HEK293 (cell line): ENCODE results near the gene TBC1D12.

Experiments used
- CTCF ChIA-PET: fragments of 350-600 bp; formaldehyde crosslinking; extraction: SDS; loops from one replicate; lab custom pipeline; 2021; ENCODE audit warnings: antibody characterized with exemption; lab: Yijun Ruan, JAX
- POLR2A ChIA-PET: fragments of 300-600 bp; formaldehyde crosslinking; extraction: SDS; loops from one replicate; lab custom pipeline; 2020; ENCODE audit warnings: antibody characterized with exemption, inconsistent platforms; lab: Yijun Ruan, JAX
- H3K27ac ChIP-seq: fragments of 200-500 bp; sonication (Bioruptor generic); 2 replicates; pipeline ENCODE4 v1.5.1; 2014; ENCODE audit warnings: low read depth, low read length, control low read depth, inconsistent platforms; ENCODE audit errors: extremely low read depth
- H3K36me3 ChIP-seq, 2 experiments: fragments of 200-500 bp in 1 of 2; sonication (Bioruptor generic) in 1 of 2; 1 replicate in 1 of 2; 2 replicates in 1 of 2; pipeline ENCODE4 v1.5.1; 2014 to 2017; ENCODE audit warnings: inconsistent platforms in 2 of 2, low read length in 2 of 2; ENCODE audit not compliant: control insufficient read depth in 2 of 2, insufficient read depth in 1 of 2
- H3K4me1 ChIP-seq: fragments of 200-500 bp; sonication (Bioruptor generic); 2 replicates; pipeline ENCODE4 v1.5.1; 2014; ENCODE audit warnings: mild to moderate bottlenecking, low read length, inconsistent platforms; ENCODE audit not compliant: control insufficient read depth, insufficient read depth
- H3K4me3 ChIP-seq: 2 replicates; pipeline ENCODE4 v1.5.1; 2011; ENCODE audit warnings: low read depth, mild to moderate bottlenecking, control low read depth, low read length, moderate library complexity
- H3K9me3 ChIP-seq: fragments of 200-500 bp; sonication (Bioruptor generic); 2 replicates; pipeline ENCODE4 v1.5.1; 2014; ENCODE audit warnings: low read depth, low read length, inconsistent platforms; ENCODE audit not compliant: control insufficient read depth, insufficient read depth
- ELK4 ChIP-seq: IDR thresholded peaks from 2 replicates; pipeline ENCODE4 v1.6.1; 2011; ENCODE audit warnings: mild to moderate bottlenecking, low read depth, low read length, borderline replicate concordance
- HIC1 ChIP-seq: fragments of 450-650 bp; formaldehyde crosslinking; IDR thresholded peaks from 2 replicates; pipeline ENCODE4 v1.5.1; 2016; ENCODE audit warnings: missing biosample characterization, missing genetic modification characterization
- OVOL3 ChIP-seq: fragments of 450-650 bp; formaldehyde crosslinking; IDR thresholded peaks from 2 replicates; pipeline ENCODE4 v1.5.1; 2016; ENCODE audit warnings: missing biosample characterization, missing genetic modification characterization
- PRDM1 ChIP-seq: fragments of 450-650 bp; formaldehyde crosslinking; IDR thresholded peaks from 2 replicates; pipeline ENCODE4; 2016; ENCODE audit warnings: missing biosample characterization, missing genetic modification characterization
- ZFP69B ChIP-seq: fragments of 450-650 bp; formaldehyde crosslinking; IDR thresholded peaks from 2 replicates; pipeline ENCODE4 v1.5.1; 2016; ENCODE audit warnings: missing biosample characterization, missing genetic modification characterization
- ZNF174 ChIP-seq: fragments of 450-650 bp; formaldehyde crosslinking; IDR thresholded peaks from 2 replicates; pipeline ENCODE4 v1.5.0; 2017; ENCODE audit warnings: missing biosample characterization, mild to moderate bottlenecking, missing genetic modification characterization
- ZNF280C ChIP-seq: fragments of 450-650 bp; formaldehyde crosslinking; IDR thresholded peaks from 2 replicates; pipeline ENCODE4 v1.5.1; 2016; ENCODE audit warnings: missing biosample characterization, missing genetic modification characterization
- ZNF280D ChIP-seq: fragments of 450-650 bp; formaldehyde crosslinking; IDR thresholded peaks from 2 replicates; pipeline ENCODE4 v1.5.1; 2016; ENCODE audit warnings: missing biosample characterization, missing genetic modification characterization
- ZNF362 ChIP-seq: fragments of 450-650 bp; formaldehyde crosslinking; IDR thresholded peaks from 2 replicates; pipeline ENCODE4 v1.5.1; 2016; ENCODE audit warnings: missing biosample characterization, missing genetic modification characterization
- ZNF366 ChIP-seq: fragments of 450-650 bp; formaldehyde crosslinking; conservative IDR thresholded peaks from 2 replicates; pipeline ENCODE4 v1.5.1; 2016; ENCODE audit warnings: missing biosample characterization, missing genetic modification characterization
- ZNF394 ChIP-seq: fragments of 450-650 bp; formaldehyde crosslinking; IDR thresholded peaks from 2 replicates; pipeline ENCODE4 v1.5.1; 2016; ENCODE audit warnings: missing biosample characterization, missing genetic modification characterization, mild to moderate bottlenecking, moderate library complexity, borderline replicate concordance
- ZNF561 ChIP-seq: fragments of 450-650 bp; IDR thresholded peaks from 2 replicates; pipeline ENCODE4 v1.5.1; 2018; ENCODE audit warnings: missing biosample characterization, missing genetic modification characterization, borderline replicate concordance
- ZNF664 ChIP-seq: fragments of 450-650 bp; formaldehyde crosslinking; IDR thresholded peaks from 2 replicates; pipeline ENCODE4 v1.5.1; 2016; ENCODE audit warnings: missing biosample characterization, missing genetic modification characterization
- ZNF76 ChIP-seq: fragments of 450-650 bp; formaldehyde crosslinking; IDR thresholded peaks from 2 replicates; pipeline ENCODE4; 2016; ENCODE audit warnings: low read depth, missing biosample characterization, missing genetic modification characterization, borderline replicate concordance
- TF ChIP-seq, protein P1 (sequence below): fragments of 450-650 bp; IDR thresholded peaks from 2 replicates; pipeline ENCODE4 v1.5.1; 2018; ENCODE audit warnings: missing biosample characterization, missing genetic modification characterization
- TF ChIP-seq, protein P2 (sequence below): fragments of 450-650 bp; formaldehyde crosslinking; IDR thresholded peaks from 2 replicates; pipeline ENCODE4 v1.5.1; 2016; ENCODE audit warnings: missing biosample characterization, missing genetic modification characterization
- TF ChIP-seq, protein P3 (sequence below): fragments of 450-650 bp; formaldehyde crosslinking; IDR thresholded peaks from 2 replicates; pipeline ENCODE4 v1.5.1; 2016; ENCODE audit warnings: missing biosample characterization, missing genetic modification characterization

Gene TBC1D12

GRCh38 chr10:94465684-94466083, 63.3 kb downstream of the TBC1D12 start:
- no peak overlapping the region for H3K4me3 ChIP-seq
- no peaks in the 10 kb centered on the region for H3K36me3 ChIP-seq
- H3K9me3 ChIP-seq, result no peaks in the 10 kb centered on the region; the same call in 1 of the 2 replicates
- no peak for TF ChIP-seq ZNF394 (tag by site-specific recombination)
- TF ChIP-seq, all 188 proteins: peak for 0
- ChIA-PET CTCF (no interaction called here), POLR2A (no interaction called here)
- H3K27ac ChIP-seq, result no peak overlapping the region
- no peaks in the 10 kb centered on the region for H3K4me1 ChIP-seq

- no peaks in the 10 kb centered on the region for H3K9me3 ChIP-seq
- H3K4me3 ChIP-seq, result no peak overlapping the region
- POLR2A ChIA-PET, result no interaction called here
- no peak overlapping the region for H3K27ac ChIP-seq
- H3K4me1 ChIP-seq, result no peaks in the 10 kb centered on the region
- H3K36me3 ChIP-seq, result no peaks in the 10 kb centered on the region
- no peak for TF ChIP-seq ELK4
- TF ChIP-seq ZNF174 (tag by site-specific recombination), result no peak
- no peak for TF ChIP-seq ZNF362
- no peak for TF ChIP-seq ZNF76
- no peak for TF ChIP-seq ZNF366
- no peak for TF ChIP-seq PRDM1 (tag by site-specific recombination)
- TF ChIP-seq, protein P1, sequence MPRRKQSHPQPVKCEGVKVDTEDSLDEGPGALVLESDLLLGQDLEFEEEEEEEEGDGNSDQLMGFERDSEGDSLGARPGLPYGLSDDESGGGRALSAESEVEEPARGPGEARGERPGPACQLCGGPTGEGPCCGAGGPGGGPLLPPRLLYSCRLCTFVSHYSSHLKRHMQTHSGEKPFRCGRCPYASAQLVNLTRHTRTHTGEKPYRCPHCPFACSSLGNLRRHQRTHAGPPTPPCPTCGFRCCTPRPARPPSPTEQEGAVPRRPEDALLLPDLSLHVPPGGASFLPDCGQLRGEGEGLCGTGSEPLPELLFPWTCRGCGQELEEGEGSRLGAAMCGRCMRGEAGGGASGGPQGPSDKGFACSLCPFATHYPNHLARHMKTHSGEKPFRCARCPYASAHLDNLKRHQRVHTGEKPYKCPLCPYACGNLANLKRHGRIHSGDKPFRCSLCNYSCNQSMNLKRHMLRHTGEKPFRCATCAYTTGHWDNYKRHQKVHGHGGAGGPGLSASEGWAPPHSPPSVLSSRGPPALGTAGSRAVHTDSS, result no peak
- no peak for TF ChIP-seq OVOL3 (tag by site-specific recombination)
- TF ChIP-seq ZNF561 (tag by site-specific recombination), result no peak
- TF ChIP-seq ZNF664 (tag by site-specific recombination), result no peak
- TF ChIP-seq, protein P2, sequence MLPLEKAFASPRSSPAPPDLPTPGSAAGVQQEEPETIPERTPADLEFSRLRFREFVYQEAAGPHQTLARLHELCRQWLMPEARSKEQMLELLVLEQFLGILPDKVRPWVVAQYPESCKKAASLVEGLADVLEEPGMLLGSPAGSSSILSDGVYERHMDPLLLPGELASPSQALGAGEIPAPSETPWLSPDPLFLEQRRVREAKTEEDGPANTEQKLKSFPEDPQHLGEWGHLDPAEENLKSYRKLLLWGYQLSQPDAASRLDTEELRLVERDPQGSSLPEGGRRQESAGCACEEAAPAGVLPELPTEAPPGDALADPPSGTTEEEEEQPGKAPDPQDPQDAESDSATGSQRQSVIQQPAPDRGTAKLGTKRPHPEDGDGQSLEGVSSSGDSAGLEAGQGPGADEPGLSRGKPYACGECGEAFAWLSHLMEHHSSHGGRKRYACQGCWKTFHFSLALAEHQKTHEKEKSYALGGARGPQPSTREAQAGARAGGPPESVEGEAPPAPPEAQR (tag by site-specific recombination), result no peak
- no peak for TF ChIP-seq HIC1
- TF ChIP-seq ZFP69B, result no peak
- CTCF ChIA-PET, result interaction anchor here (0.6 kb wide), 1 partner anchor 39 kb away, joined by 4 read pairs; no protein-coding TSS in a partner anchor
These were observed 79.1 kb downstream of the TBC1D12 start for GRCh38 chr10:94481410-94481809.

DNA sequence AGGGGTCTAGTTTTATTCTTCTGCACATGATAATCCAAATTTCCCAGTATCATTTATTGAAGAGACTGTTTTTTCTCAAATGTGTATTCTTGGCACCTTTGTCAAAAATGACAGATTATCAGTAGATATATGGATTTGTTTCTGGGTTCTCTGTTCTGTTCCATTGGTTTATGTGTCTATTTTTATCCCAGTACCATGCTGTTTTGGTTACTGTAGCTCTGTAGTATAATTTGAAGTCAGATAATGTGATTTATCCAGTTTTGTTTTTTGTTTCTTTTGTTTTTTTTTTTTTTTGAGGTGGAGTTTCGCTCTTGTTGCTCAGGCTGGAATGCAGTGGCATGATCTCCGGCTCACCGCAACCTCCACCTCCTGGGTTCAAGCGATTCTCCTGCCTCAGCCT, 81.6 kb downstream of the TBC1D12 start:
- no peak overlapping the region for H3K27ac ChIP-seq
- POLR2A ChIA-PET, result no interaction called here
- no peaks in the 10 kb centered on the region for H3K36me3 ChIP-seq
- H3K4me1 ChIP-seq, result no peaks in the 10 kb centered on the region
- TF ChIP-seq, protein P3, sequence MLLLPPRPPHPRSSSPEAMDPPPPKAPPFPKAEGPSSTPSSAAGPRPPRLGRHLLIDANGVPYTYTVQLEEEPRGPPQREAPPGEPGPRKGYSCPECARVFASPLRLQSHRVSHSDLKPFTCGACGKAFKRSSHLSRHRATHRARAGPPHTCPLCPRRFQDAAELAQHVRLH, result 0 out of 2 replicates have a peak, but pooled peaks have one; percentile 44
- TF ChIP-seq ZNF280C (no peak), ZNF280D (peak; percentile 94)
- no peak overlapping the region for H3K4me3 ChIP-seq
- no peaks in the 10 kb centered on the region for H3K9me3 ChIP-seq
- CTCF ChIA-PET, result interaction anchor here (0.6 kb wide), 1 partner anchor 396 kb away, joined by 3 read pairs; no protein-coding TSS in a partner anchor
